ENCODE data around the gene FBXO42.

The FBXO42 gene

GRCh38 chr1:16293538-16293937, 58.7 kb downstream of the FBXO42 start:
- peaks cover 5% of the 10 kb centered on the region for H3K4me1 ChIP-seq (ENCODE audit: insufficient read depth, low read length)
- no peak overlapping the region for H2AFZ ChIP-seq (ENCODE audit: low read depth, low read length)
- H3K27me3 ChIP-seq (ENCODE audit: insufficient read depth, low read length) = no peaks in the 10 kb centered on the region
- no peaks in the 10 kb centered on the region for H3K9me3 ChIP-seq (ENCODE audit: low read length)
- H3K4me3 ChIP-seq (ENCODE audit: low read length) = no peak overlapping the region
- peaks cover 59% of the 10 kb centered on the region for H3K36me3 ChIP-seq (ENCODE audit: insufficient read depth, low read length)

- Histone ChIP-seq H3K4me3 (ENCODE audit: low read length) (no peak overlapping the region), H3K27me3 (ENCODE audit: insufficient read depth, low read length) (no peaks in the 10 kb centered on the region), H2AFZ (ENCODE audit: low read depth, low read length) (no peak overlapping the region), H3K4me1 (ENCODE audit: insufficient read depth, low read length) (peaks cover 5% of the 10 kb centered on the region), H3K9me3 (ENCODE audit: low read length) (no peaks in the 10 kb centered on the region), H3K36me3 (ENCODE audit: insufficient read depth, low read length) (peaks cover 59% of the 10 kb centered on the region)
Observed at GRCh38 chr1:16292739-16293138, 59.5 kb downstream of the FBXO42 start.

GRCh38 chr1:16289959-16290358, 62.3 kb downstream of the FBXO42 start:
- Histone ChIP-seq H3K27me3 (ENCODE audit: insufficient read depth, low read length) (no peaks in the 10 kb centered on the region), H3K4me1 (ENCODE audit: insufficient read depth, low read length) (peaks cover 5% of the 10 kb centered on the region), H3K4me3 (ENCODE audit: low read length) (no peak overlapping the region), H2AFZ (ENCODE audit: low read depth, low read length) (no peak overlapping the region), H3K36me3 (ENCODE audit: insufficient read depth, low read length) (peaks cover 71% of the 10 kb centered on the region), H3K9me3 (ENCODE audit: low read length) (no peaks in the 10 kb centered on the region)

GRCh38 chr1:16286122-16286521, 66.2 kb downstream of the FBXO42 start:
- H3K36me3 ChIP-seq (ENCODE audit: insufficient read depth, low read length) = peaks cover 42% of the 10 kb centered on the region
- H2AFZ ChIP-seq (ENCODE audit: low read depth, low read length) = no peak overlapping the region
- H3K9me3 ChIP-seq (ENCODE audit: low read length) = no peaks in the 10 kb centered on the region
- H3K4me3 ChIP-seq (ENCODE audit: low read length) = no peak overlapping the region
- H3K4me1 ChIP-seq (ENCODE audit: insufficient read depth, low read length) = no peaks in the 10 kb centered on the region
- H3K27me3 ChIP-seq (ENCODE audit: insufficient read depth, low read length) = no peaks in the 10 kb centered on the region

- no peaks in the 10 kb centered on the region for H3K27me3 ChIP-seq (ENCODE audit: insufficient read depth, low read length)
- H2AFZ ChIP-seq (ENCODE audit: low read depth, low read length) = no peak overlapping the region
- H3K36me3 ChIP-seq (ENCODE audit: insufficient read depth, low read length) = peaks cover 14% of the 10 kb centered on the region
- no peaks in the 10 kb centered on the region for H3K4me1 ChIP-seq (ENCODE audit: insufficient read depth, low read length)
- no peaks in the 10 kb centered on the region for H3K9me3 ChIP-seq (ENCODE audit: low read length)
- no peak overlapping the region for H3K4me3 ChIP-seq (ENCODE audit: low read length)
Observed at GRCh38 chr1:16281765-16282164, 70.5 kb downstream of the FBXO42 start.

GRCh38 chr1:16279186-16279585, 73.1 kb downstream of the FBXO42 start:
- peaks cover 4% of the 10 kb centered on the region for H3K36me3 ChIP-seq (ENCODE audit: insufficient read depth, low read length)
- no peak overlapping the region for H2AFZ ChIP-seq (ENCODE audit: low read depth, low read length)
- H3K4me3 ChIP-seq (ENCODE audit: low read length) = no peak overlapping the region
- no peaks in the 10 kb centered on the region for H3K9me3 ChIP-seq (ENCODE audit: low read length)
- H3K27me3 ChIP-seq (ENCODE audit: insufficient read depth, low read length) = no peaks in the 10 kb centered on the region
- no peaks in the 10 kb centered on the region for H3K4me1 ChIP-seq (ENCODE audit: insufficient read depth, low read length)

GRCh38 chr1:16276302-16277030, 75.8 kb downstream of the FBXO42 start:
- Histone ChIP-seq H3K4me3 (ENCODE audit: low read length) (no peak overlapping the region), H2AFZ (ENCODE audit: low read depth, low read length) (no peak overlapping the region), H3K4me1 (ENCODE audit: insufficient read depth, low read length) (no peaks in the 10 kb centered on the region), H3K36me3 (ENCODE audit: insufficient read depth, low read length) (peaks cover 6% of the 10 kb centered on the region), H3K9me3 (ENCODE audit: low read length) (no peaks in the 10 kb centered on the region), H3K27me3 (ENCODE audit: insufficient read depth, low read length) (no peaks in the 10 kb centered on the region)

GRCh38 chr1:16275591-16275990, 76.7 kb downstream of the FBXO42 start:
- Histone ChIP-seq H3K4me3 (ENCODE audit: low read length) (no peak overlapping the region), H3K4me1 (ENCODE audit: insufficient read depth, low read length) (no peaks in the 10 kb centered on the region), H3K36me3 (ENCODE audit: insufficient read depth, low read length) (peaks cover 8% of the 10 kb centered on the region), H3K9me3 (ENCODE audit: low read length) (no peaks in the 10 kb centered on the region), H2AFZ (ENCODE audit: low read depth, low read length) (no peak overlapping the region), H3K27me3 (ENCODE audit: insufficient read depth, low read length) (no peaks in the 10 kb centered on the region)

GRCh38 chr1:16267690-16268180, 84.5 kb downstream of the FBXO42 start:
- peaks cover 5% of the 10 kb centered on the region for H3K36me3 ChIP-seq (ENCODE audit: insufficient read depth, low read length)
- H3K9me3 ChIP-seq (ENCODE audit: low read length) = no peaks in the 10 kb centered on the region
- no peaks in the 10 kb centered on the region for H3K27me3 ChIP-seq (ENCODE audit: insufficient read depth, low read length)
- no peak overlapping the region for H2AFZ ChIP-seq (ENCODE audit: low read depth, low read length)
- H3K4me3 ChIP-seq (ENCODE audit: low read length) = no peak overlapping the region
- peaks cover 24% of the 10 kb centered on the region for H3K4me1 ChIP-seq (ENCODE audit: insufficient read depth, low read length)

GRCh38 chr1:16266411-16267118, 85.7 kb downstream of the FBXO42 start:
- Histone ChIP-seq H3K9me3 (ENCODE audit: low read length) (no peaks in the 10 kb centered on the region), H3K4me1 (ENCODE audit: insufficient read depth, low read length) (peaks cover 24% of the 10 kb centered on the region), H3K4me3 (ENCODE audit: low read length) (no peak overlapping the region), H2AFZ (ENCODE audit: low read depth, low read length) (no peak overlapping the region), H3K36me3 (ENCODE audit: insufficient read depth, low read length) (peaks cover 3% of the 10 kb centered on the region), H3K27me3 (ENCODE audit: insufficient read depth, low read length) (no peaks in the 10 kb centered on the region)

- no peak overlapping the region for H3K4me3 ChIP-seq (ENCODE audit: low read length)
- no peaks in the 10 kb centered on the region for H3K36me3 ChIP-seq (ENCODE audit: insufficient read depth, low read length)
- no peaks in the 10 kb centered on the region for H3K9me3 ChIP-seq (ENCODE audit: low read length)
- peaks cover 10% of the 10 kb centered on the region for H3K4me1 ChIP-seq (ENCODE audit: insufficient read depth, low read length)
- no peak overlapping the region for H2AFZ ChIP-seq (ENCODE audit: low read depth, low read length)
- no peaks in the 10 kb centered on the region for H3K27me3 ChIP-seq (ENCODE audit: insufficient read depth, low read length)
Observed at GRCh38 chr1:16262067-16262466, 90.2 kb downstream of the FBXO42 start.

- Histone ChIP-seq H3K4me3 (ENCODE audit: low read length) (no peak overlapping the region), H3K9me3 (ENCODE audit: low read length) (no peaks in the 10 kb centered on the region), H3K27me3 (ENCODE audit: insufficient read depth, low read length) (no peaks in the 10 kb centered on the region), H3K36me3 (ENCODE audit: insufficient read depth, low read length) (peaks cover 10% of the 10 kb centered on the region), H3K4me1 (ENCODE audit: insufficient read depth, low read length) (no peaks in the 10 kb centered on the region), H2AFZ (ENCODE audit: low read depth, low read length) (no peak overlapping the region)
Observed at GRCh38 chr1:16260814-16261213, 91.5 kb downstream of the FBXO42 start.

GRCh38 chr1:16258591-16259135, 93.6 kb downstream of the FBXO42 start:
- Histone ChIP-seq H3K36me3 (ENCODE audit: insufficient read depth, low read length) (peaks cover 28% of the 10 kb centered on the region), H3K4me3 (ENCODE audit: low read length) (no peak overlapping the region), H3K9me3 (ENCODE audit: low read length) (no peaks in the 10 kb centered on the region), H3K4me1 (ENCODE audit: insufficient read depth, low read length) (no peaks in the 10 kb centered on the region), H3K27me3 (ENCODE audit: insufficient read depth, low read length) (no peaks in the 10 kb centered on the region), H2AFZ (ENCODE audit: low read depth, low read length) (no peak overlapping the region)

Measured in neuron (in vitro differentiated cells).